Measurements from ENCODE around the gene CLTCL1.
"Not testable (repeated sequence)": the region's sequence is repeated elsewhere in the genome, so short reads cannot be mapped to it uniquely, and the experiment has no call there.

The CLTCL1 gene

DNA sequence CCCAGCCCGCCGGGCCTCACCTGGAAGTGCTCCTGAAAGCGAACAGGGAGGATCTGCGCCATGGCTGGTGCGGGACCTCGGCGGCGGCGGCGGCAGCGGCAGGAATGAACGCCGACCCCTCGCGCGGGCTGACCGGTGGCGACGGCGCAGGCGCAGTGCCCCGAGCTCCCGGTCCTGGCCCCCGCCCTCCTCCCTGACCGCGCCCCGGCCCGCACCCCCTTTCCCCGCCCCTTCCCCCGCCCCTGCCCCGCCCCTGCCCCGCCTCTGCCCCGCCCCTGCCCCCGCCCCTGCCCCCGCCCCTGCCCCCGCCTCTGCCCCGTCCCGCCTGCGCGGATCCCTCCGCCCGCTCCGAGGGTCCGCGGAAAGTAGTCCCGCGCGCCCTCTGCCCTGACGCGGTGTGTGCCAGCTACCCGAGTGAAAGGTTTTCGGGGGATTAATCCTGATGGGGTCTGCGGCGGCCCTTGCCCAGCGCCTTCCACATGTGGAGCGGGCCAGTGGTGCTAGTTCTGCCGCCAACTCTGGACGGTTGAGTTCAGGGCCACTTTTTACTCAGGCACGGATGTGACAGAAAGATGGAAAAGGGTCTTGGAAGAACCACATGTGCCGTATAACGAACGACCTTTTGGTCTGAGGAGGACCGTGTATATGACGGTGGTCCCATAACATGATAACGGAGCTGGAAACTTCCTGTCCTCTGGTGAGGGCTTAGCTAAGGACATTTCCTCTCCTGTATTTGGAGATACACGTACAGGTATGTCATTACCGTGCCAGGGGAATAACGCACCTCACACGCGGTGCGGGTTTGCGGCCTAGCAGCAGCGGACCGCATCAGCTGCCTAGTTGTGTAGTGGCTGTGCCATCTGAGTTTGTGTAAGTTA, at the start of gene CLTCL1:
Gene CLTCL1 (minus strand): TSS at position 140 of the 878 bp plus-strand sequence. CDS start 78 bp downstream, at position 62.
- DNase-seq (ENCODE audit: low read depth, low spot score) = peak; percentile 83

GRCh38 chr22:19337137-19337536, 45.6 kb upstream of the CLTCL1 start:
- no peak for DNase-seq (ENCODE audit: low read depth, low spot score)

- DNase-seq (ENCODE audit: low read depth, low spot score) = no peak
These were observed 44.9 kb upstream of the CLTCL1 start for GRCh38 chr22:19336133-19337075.

GRCh38 chr22:19331975-19332374, 40.5 kb upstream of the CLTCL1 start:
- no peak for DNase-seq (ENCODE audit: low read depth, low spot score)

DNA sequence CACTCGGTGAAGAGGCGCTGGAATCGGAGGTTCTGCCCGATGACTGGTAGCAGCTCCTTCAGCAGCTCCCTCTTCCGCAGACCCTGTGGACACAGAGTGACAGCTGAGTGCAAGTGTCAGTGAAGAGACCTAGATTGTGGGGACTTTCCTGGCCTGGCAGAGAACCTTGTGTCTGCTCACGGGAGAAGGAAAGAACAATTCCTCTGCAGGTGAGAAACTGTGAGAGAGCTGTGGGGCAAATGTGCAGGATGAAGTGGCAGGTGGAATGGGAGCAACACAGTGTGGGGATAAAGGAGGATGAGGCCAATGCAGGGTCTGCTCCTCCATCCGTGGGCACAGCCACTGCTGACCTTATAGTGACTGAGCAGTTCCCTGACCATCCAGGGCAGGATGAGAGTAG, 40.0 kb upstream of the CLTCL1 start:
- no peak for DNase-seq (ENCODE audit: low read depth, low spot score)

GRCh38 chr22:19330865-19331418, 39.4 kb upstream of the CLTCL1 start:
- no peak for DNase-seq (ENCODE audit: low read depth, low spot score)

DNA sequence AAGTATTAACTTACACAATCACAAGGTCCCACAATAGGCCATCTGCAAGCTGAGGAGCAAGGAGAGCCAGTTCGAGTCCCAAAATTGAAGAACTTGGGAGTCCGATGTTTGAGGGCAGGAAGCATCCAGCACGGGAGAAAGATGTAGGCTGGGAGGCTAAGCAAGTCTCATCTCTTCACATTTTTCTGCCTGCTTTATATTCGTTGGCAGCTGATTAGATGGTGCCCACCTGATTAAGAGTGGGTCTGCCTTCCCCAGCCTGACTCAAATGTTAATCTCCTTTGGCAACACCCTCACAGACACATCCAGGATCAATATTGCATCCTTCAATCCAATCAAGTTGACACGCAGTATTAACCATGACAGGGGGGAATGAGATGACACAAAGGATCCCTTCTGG, 38.7 kb upstream of the CLTCL1 start:
- DNase-seq (ENCODE audit: low read depth, low spot score) = not testable (repeated sequence)

DNA sequence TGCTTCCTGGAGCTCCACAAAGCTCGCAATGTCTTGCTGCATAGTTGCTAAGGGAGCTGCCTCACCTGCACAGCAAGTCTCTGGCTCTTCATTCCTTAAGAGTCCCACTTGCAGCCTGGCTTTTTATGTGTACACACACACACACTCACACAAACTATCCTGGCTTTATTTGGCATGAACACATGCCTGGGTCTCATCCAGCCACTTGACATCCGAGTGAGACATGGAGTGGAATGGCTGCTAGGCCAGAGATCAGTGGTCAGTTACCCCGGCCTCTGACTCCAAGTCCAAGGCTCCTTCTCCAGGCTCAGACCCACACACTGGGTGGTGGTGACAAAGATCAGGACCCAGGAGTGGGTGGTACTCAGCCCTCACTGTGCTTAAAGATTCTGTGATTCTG, 37.9 kb upstream of the CLTCL1 start:
- DNase-seq (ENCODE audit: low read depth, low spot score) = no peak

GRCh38 chr22:19325296-19325948, 33.9 kb upstream of the CLTCL1 start:
- no peak for DNase-seq (ENCODE audit: low read depth, low spot score)

- DNase-seq (ENCODE audit: low read depth, low spot score) = not testable (repeated sequence)
These were observed 31.9 kb upstream of the CLTCL1 start for GRCh38 chr22:19323420-19323819.

DNA sequence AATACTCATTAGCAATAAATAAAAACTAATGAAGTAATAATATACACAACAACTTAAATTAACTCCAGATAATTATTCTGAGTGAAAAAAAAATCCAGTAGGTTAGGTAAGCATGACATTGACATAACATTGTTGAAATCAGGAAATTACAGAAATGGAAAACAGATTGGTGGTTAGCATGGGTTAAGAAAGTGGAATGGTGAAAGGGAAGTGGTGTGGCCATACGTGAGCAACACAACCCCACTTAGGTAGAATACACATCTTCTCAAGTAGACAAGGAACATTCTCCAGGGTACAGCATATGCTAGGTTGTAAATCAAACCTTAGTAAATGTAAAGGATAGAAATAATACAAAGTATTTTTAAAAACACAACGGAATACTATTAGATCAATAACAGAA, 30.2 kb upstream of the CLTCL1 start:
- DNase-seq (ENCODE audit: low read depth, low spot score) = no peak

- not testable (repeated sequence) for DNase-seq (ENCODE audit: low read depth, low spot score)
These were observed 28.6 kb upstream of the CLTCL1 start for GRCh38 chr22:19320136-19320535.

- no peak for DNase-seq (ENCODE audit: low read depth, low spot score)
These were observed 27.8 kb upstream of the CLTCL1 start for GRCh38 chr22:19319281-19319680.

DNA sequence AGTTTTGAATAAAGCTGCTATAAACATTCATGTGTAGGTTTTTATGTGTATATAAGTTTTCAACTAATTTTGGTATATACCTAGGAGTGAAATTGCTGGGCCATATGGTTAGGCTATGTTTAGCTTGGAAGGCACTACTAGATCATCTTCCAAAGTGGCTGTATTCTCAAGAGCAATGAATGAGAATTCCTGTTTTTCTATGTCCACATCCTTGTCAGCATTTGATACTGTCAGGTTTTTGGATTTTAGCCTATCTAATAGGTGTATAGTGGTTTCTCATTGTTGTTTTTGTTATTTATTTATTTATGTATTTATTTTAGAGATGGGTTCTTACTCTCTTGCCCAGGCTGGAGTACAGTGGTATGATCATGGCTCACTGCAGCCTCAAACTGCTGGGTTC, 26.3 kb upstream of the CLTCL1 start:
- no peak for DNase-seq (ENCODE audit: low read depth, low spot score)

DNA sequence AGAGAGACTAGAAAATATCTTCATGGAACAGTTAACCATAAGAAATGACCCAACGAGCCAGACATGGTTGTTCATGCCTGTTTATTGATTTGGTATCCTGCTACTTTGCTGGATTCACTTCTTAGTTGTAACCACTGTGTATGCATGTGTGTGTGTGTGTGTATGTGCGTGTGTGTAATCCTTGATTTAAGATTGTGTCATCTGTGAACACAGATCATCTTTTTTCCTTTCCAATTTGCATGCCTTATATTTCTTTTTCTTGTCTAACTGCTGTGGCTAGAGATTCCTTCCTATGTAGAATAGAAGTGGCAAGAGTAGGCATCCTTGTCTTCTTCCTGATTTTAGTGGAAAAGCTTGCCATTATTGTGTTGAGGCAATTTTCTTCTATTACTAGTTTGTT, 16.4 kb upstream of the CLTCL1 start:
- no peak for DNase-seq (ENCODE audit: low read depth, low spot score)

- DNase-seq (ENCODE audit: low read depth, low spot score) = not testable (repeated sequence)
These were observed 15.0 kb upstream of the CLTCL1 start for GRCh38 chr22:19306535-19306934.

DNA sequence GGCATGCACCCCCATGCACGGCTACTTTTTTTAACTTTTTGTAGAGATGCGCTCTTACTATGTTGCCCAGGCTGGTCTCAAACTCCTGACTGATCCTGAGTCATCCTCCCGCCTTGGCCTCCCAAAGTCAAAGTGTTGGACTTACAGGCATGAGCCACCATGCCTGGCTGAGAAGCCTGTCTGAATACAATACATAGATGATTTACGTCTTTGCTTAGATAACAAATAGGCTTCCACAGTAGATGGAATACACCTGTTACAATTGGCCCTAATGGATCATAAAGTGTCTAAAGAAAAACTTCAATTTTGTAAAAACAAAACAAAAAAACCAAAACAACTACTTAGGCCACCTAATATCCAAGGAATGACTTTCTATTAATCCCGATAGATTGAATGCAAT, 13.0 kb upstream of the CLTCL1 start:
- no peak for DNase-seq (ENCODE audit: low read depth, low spot score)

DNA sequence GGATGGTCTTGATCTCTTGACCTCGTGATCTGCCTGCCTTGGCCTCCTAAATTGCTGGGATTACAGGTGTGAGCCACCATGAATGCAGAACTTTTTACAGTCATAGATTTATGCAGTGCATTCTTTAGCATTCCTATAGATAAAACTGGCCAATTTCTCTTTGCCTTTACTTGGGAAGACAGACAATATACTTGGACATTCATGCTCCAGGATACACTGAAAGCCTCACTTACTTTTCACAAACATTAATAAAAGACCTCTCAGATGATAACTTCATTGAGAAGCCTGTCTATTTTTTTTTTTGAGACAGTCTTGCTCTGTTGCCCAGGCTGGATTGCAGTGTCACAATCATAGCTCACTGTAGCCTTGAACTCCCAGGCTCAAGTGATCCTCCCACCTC, 12.3 kb upstream of the CLTCL1 start:
- DNase-seq (ENCODE audit: low read depth, low spot score) = no peak

- no peak for DNase-seq (ENCODE audit: low read depth, low spot score)
These were observed 4.2 kb upstream of the CLTCL1 start for GRCh38 chr22:19295733-19296132.

DNA sequence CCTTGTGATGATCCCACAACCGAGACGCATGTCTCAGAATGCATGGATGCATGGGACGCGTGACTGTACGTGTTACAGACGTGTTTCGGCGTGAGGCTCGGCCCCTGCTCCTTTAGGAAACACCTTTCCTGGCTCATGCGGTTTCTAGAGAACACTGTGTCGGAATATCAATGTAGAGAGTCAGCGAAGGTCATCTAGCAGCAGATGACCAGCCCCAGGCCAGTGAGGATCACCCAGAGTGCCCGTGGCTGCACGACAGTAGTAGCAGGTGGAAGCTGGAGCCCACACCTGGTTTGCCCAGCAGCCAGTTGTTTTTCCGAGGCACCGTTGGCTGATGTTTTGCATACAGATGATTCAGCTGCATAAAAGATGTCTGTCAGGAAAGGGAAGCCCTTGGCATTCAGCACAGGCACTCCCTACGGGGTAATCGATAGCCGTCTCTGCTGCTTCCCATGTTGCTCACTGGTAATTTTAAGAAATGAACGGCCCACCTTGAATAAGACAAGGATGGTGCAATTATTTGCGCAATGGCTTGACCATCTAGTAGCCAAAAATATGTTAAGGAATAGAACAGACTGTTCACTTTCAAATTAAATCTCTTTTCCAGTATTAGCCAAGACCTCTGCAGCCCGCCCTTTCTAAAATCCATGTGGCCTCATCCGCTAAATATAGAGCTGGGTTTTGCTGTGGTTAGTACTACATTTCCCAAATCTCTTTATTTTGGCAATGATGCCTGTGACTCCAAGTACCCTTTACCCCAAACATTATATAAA, 1.1 kb upstream of the CLTCL1 start:
- no peak for DNase-seq (ENCODE audit: low read depth, low spot score)

DNA sequence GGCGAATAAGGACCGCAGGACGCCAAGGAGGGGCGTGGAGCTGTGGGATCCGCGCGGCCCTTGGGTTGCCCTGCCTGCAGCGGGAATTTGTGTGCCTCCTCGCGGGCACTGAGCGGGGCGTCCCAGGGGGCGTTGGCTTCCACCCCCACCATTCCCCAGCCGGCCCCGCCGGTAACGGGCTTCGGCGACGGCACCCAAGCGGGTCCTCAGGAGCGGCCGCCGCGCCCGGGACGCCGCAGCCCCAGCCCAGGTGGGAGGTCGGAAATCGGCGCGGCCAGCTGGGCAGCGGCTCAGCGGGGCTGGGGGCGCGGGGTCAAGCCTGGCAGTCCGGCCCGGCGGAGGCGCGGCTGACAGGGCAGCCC, 320 bp downstream of the CLTCL1 start:
- peak; percentile 49 for DNase-seq (ENCODE audit: low read depth, low spot score)

Measured in astrocyte of the hippocampus (primary cell).